Upper lobe of left lung (tissue), 6 donors: ENCODE results near the gene TMEM178B. TPM values are rescaled to one million over a fixed set of nuclear protein-coding genes. Genes with fewer than 3 reads are reported as not detected.

Experiments used
- ATAC-seq, 2 donors: fragments of 200-7000 bp; cut with Tn5 transposase; one replicate each; pipeline ENCODE4 v1.9.1; 2022; ENCODE audit warnings: mild to moderate bottlenecking in 2 of 2, moderate library complexity in 2 of 2; ENCODE audit not compliant: low FRiP score in 2 of 2
- DNase-seq, 2 donors: peaks; one replicate each; pipeline ENCODE4 v3.0.0-alpha.2; 2019 to 2020
- H3K27ac ChIP-seq, 4 donors: fragments of 200-600 bp; sonication (generic); one replicate each; pipeline ENCODE4 v1.5.1; 2016 to 2019
- H3K27me3 ChIP-seq, 4 donors: fragments of 200-600 bp; sonication (generic); one replicate each; pipeline ENCODE4 v1.5.1; 2017 to 2019
- H3K36me3 ChIP-seq, 4 donors: fragments of 200-600 bp; sonication (generic); one replicate each; pipeline ENCODE4 v1.5.1; 2016 to 2019
- H3K4me1 ChIP-seq, 4 donors: fragments of 200-600 bp; sonication (generic); one replicate each; pipeline ENCODE4 v1.5.1; 2018 to 2019
- H3K4me3 ChIP-seq, 4 donors: fragments of 200-600 bp; sonication (generic); one replicate each; pipeline ENCODE4 v1.5.1; 2017 to 2019; ENCODE audit warnings: mild to moderate bottlenecking in 2 of 4, moderate library complexity in 1 of 4
- H3K9me3 ChIP-seq, 4 donors: fragments of 200-600 bp; sonication (generic); one replicate each; pipeline ENCODE4 v1.5.1; 2018 to 2019
- EP300 ChIP-seq, 4 donors: sonication (generic); formaldehyde crosslinking; IDR thresholded peaks; one replicate each; pipeline ENCODE4 v1.5.1; 2017; ENCODE audit warnings: antibody characterized with exemption in 4 of 4, control low read depth in 2 of 4
- POLR2A ChIP-seq, 4 donors: fragments of 450-650 bp; IDR thresholded peaks; one replicate each; pipeline ENCODE4 v1.5.1; 2016 to 2017; ENCODE audit warnings: antibody characterized with exemption in 4 of 4, mild to moderate bottlenecking in 2 of 4
- POLR2AphosphoS5 ChIP-seq, 2 donors: sonication (generic); formaldehyde crosslinking; IDR thresholded peaks; one replicate each; pipeline ENCODE4 v1.5.1; 2017; ENCODE audit warnings: antibody characterized with exemption in 2 of 2
- WGBS, 2 donors: methylation state at CpG; one replicate each; pipeline ENCODE4 v1.1.5; 2017 to 2018; 5-methylcytosine and 5-hydroxymethylcytosine counted together
- total RNA-seq, 6 donors: library from RNA; depleted of rRNA in 4 of 6; stranded (reverse); fragments of >200 nt in 4 of 6; gene quantifications; one replicate each; pipeline versions ENCODE4 v1.1.0 to v1.2.1, GENCODE V29; 2016 to 2021
- TF ChIP-seq, protein P1 (sequence below), 6 experiments: fragments of 450-650 bp in 4 of 6; fragments of 200-600 bp in 2 of 6; sonication (generic) in 2 of 6; IDR thresholded peaks; one replicate each; pipeline ENCODE4 v1.5.1; 2016 to 2019; ENCODE audit warnings: antibody characterized with exemption in 6 of 6
- donor health status: DM: no; HTN: no; CAD: no; lungs with moderate emphysema.
- donor health status: DM: no; HTN: yes; CAD: no; lungs with severe emphysema.

TMEM178B gene
- total RNA-seq, 6 donors from 2014 or later: under 0.01 to 1.4 (median 0.32) TPM

DNA sequence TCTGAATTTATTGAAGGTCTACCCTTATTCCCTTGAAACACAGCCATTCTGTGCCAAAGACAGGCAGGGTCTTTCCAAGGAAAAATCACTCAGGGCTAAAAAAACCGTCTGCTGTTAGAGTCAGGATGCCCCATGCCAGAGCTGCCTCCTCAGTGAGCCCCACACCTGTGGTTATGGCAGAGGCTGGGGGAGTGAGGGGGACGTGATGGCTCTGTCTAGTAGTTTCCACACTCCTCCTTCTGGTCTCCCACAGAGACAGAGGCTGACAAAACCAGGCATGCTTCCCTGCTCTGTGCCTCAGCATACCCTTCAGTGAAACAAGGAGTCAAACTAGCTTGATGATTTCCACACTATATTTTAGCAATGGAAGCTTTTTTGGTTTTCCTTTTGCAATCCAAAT, 365.3 kb downstream of the TMEM178B start:
- TF ChIP-seq EP300 (IDR thresholded peaks at IDR 0.05): no peak
- TF ChIP-seq POLR2A (IDR thresholded peaks at IDR 0.05): no peak
- TF ChIP-seq, protein P1, sequence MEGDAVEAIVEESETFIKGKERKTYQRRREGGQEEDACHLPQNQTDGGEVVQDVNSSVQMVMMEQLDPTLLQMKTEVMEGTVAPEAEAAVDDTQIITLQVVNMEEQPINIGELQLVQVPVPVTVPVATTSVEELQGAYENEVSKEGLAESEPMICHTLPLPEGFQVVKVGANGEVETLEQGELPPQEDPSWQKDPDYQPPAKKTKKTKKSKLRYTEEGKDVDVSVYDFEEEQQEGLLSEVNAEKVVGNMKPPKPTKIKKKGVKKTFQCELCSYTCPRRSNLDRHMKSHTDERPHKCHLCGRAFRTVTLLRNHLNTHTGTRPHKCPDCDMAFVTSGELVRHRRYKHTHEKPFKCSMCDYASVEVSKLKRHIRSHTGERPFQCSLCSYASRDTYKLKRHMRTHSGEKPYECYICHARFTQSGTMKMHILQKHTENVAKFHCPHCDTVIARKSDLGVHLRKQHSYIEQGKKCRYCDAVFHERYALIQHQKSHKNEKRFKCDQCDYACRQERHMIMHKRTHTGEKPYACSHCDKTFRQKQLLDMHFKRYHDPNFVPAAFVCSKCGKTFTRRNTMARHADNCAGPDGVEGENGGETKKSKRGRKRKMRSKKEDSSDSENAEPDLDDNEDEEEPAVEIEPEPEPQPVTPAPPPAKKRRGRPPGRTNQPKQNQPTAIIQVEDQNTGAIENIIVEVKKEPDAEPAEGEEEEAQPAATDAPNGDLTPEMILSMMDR (IDR thresholded peaks at IDR 0.05): no peak
- no peak for TF ChIP-seq POLR2AphosphoS5 (IDR thresholded peaks at IDR 0.05)
- 59 to 73% methylated on average over 2 of the region's 2 CpGs for WGBS, 2 donors

DNA sequence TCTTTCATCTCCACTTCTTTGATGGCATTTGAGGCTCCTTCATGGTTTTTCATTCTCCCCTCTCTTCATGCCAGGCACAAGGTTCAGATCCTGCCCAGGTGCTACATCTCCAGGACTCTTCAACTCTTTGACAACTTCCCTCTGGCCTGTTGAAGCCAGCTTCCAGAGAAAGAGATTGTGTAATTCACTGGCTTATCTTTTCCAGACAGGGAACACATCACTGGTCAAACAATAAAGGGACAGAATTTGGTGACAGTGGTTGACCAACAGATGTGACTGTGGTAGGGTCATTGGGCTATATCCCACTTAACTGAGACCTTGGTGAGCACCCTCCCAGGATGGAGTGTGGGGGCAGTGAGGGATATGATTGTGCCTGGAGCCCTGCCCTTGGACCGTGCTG, 365.9 kb downstream of the TMEM178B start:
- H3K27ac ChIP-seq: no peak overlapping the region
- TF ChIP-seq, protein P1 (IDR thresholded peaks at IDR 0.05): no peak
- TF ChIP-seq POLR2A (IDR thresholded peaks at IDR 0.05): no peak
- TF ChIP-seq EP300 (IDR thresholded peaks at IDR 0.05): no peak
- no peak for ATAC-seq
- H3K4me1 ChIP-seq: peaks cover 0 to 2% (median 0%) of the 10 kb centered on the region in 4 donors
- DNase-seq: no peak
- H3K9me3 ChIP-seq: no peaks in the 10 kb centered on the region
- H3K27me3 ChIP-seq: no peaks in the 10 kb centered on the region
- H3K36me3 ChIP-seq: no peaks in the 10 kb centered on the region
- WGBS, 2 donors: 79% methylated on average over 1 of the region's 1 CpG; no CpG with 5 or more reads in 1 of the 2 donors
- H3K4me3 ChIP-seq: no peak overlapping the region

More for the DNA sequence above, 365.3 kb downstream of the TMEM178B start:
- Histone ChIP-seq H3K4me1 (peaks cover 0 to 2% (median 0%) of the 10 kb centered on the region in 4 donors), H3K9me3 (no peaks in the 10 kb centered on the region), H3K27ac (no peak overlapping the region), H3K27me3 (no peaks in the 10 kb centered on the region), H3K4me3 (no peak overlapping the region), H3K36me3 (no peaks in the 10 kb centered on the region)
- ATAC-seq: no peak
- DNase-seq: no peak

DNA sequence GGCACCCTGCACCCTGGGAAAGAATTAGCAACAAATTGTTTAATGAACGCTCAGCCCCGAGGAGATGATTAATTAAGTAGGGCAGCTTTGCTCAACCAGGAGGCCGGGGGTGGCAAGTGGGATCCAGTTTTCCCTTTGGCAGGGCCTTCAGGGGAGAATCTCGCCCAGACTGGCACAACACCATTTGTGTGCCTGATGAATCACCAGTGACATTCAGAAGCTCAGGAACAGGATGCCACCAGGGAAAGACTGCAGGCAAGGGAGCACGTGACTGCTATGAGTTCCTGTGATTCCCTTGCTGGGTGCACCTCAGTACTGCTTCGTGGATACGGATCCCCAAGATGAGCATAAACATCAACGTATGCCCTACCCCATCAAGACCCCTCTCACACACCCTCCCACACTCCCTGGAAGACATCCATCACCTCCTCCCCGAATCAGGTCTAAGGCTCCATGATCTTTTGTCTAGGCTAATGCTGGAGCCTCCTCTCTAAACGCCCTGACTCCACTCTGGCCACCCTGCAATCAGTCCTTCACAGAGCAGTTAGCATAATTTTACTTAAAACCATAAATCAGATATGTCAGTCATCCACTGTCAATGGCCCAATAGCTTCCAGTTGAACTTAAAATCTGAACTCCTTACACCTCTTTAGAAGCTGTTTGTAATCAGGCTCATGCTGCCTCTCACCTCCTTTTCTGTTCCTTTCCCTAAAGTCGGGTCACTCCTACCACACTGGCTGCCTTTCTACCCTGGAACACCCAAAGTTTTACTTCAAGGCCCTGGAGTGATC, 368.2 kb downstream of the TMEM178B start:
- H3K27me3 ChIP-seq: no peaks in the 10 kb centered on the region
- ATAC-seq (no peak), DNase-seq (no peak)
- no peak overlapping the region for H3K27ac ChIP-seq
- peaks cover 0 to 2% (median 0%) of the 10 kb centered on the region in 4 donors for H3K4me1 ChIP-seq
- 78 to 81% methylated on average over 11 of the region's 11 CpGs for WGBS, 2 donors
- H3K36me3 ChIP-seq: no peaks in the 10 kb centered on the region
- no peak overlapping the region for H3K4me3 ChIP-seq
- no peak for TF ChIP-seq POLR2AphosphoS5 (IDR thresholded peaks at IDR 0.05)
- no peak for TF ChIP-seq EP300 (IDR thresholded peaks at IDR 0.05)
- TF ChIP-seq, protein P1 (IDR thresholded peaks at IDR 0.05): no peak
- TF ChIP-seq POLR2A (IDR thresholded peaks at IDR 0.05): no peak
- H3K9me3 ChIP-seq: no peaks in the 10 kb centered on the region

DNA sequence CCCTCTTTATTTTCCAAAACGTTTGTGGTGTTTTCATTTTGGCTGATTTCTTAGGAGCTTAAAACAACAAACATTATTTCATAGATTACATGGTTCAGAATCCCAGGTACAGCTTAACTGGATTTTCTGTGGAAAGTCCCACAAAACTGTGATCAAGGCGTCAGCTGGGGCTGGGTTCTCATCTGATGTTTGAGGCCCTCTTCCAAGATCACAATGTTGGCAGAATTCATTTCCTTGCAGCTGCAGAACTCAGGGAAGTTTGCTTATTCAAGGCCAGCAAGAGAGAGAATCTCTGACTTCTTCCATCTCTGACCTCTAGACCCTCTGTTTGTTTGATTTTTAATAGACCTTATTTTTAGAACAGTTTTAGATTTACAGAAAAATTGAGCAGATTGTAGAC, 368.9 kb downstream of the TMEM178B start:
- Histone ChIP-seq H3K4me1 (peaks cover 0 to 2% (median 0%) of the 10 kb centered on the region in 4 donors), H3K36me3 (no peaks in the 10 kb centered on the region), H3K4me3 (no peak overlapping the region), H3K27me3 (no peaks in the 10 kb centered on the region), H3K9me3 (no peaks in the 10 kb centered on the region), H3K27ac (no peak overlapping the region)
- TF ChIP-seq, protein P1 (IDR thresholded peaks at IDR 0.05): no peak
- TF ChIP-seq POLR2AphosphoS5 (IDR thresholded peaks at IDR 0.05) (no peak), EP300 (IDR thresholded peaks at IDR 0.05) (no peak), POLR2A (IDR thresholded peaks at IDR 0.05) (no peak)
- no peak for DNase-seq
- ATAC-seq: no peak
- 45 to 50% methylated on average over 2 of the region's 2 CpGs for WGBS, 2 donors

DNA sequence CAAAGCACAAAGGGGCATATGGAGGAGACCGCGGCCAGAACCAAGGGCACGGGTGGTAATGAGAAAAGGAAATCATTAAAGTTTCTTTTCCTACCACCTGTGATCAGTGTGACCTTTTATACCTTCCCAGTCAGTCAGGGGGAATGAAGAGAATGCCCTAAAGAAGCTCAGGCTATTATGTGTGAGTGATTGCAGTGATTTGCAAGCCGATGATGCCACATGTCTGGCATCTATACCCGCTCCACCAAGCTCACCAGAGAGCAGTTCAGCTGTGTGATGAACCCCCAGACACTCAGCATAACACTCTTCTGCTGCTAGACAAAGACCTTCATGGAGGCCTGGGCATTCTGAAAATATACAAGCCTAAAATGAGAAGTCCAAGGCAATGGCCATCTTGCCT, 371.1 kb downstream of the TMEM178B start:
- Histone ChIP-seq H3K4me1 (peaks cover 0 to 2% (median 0%) of the 10 kb centered on the region in 4 donors), H3K27me3 (no peaks in the 10 kb centered on the region), H3K36me3 (no peaks in the 10 kb centered on the region), H3K4me3 (no peak overlapping the region), H3K27ac (no peak overlapping the region), H3K9me3 (no peaks in the 10 kb centered on the region)
- WGBS, 2 donors: 91 to 93% methylated on average over 5 of the region's 5 CpGs
- ATAC-seq (no peak), DNase-seq (no peak)
- TF ChIP-seq EP300 (IDR thresholded peaks at IDR 0.05): no peak
- no peak for TF ChIP-seq POLR2AphosphoS5 (IDR thresholded peaks at IDR 0.05)
- TF ChIP-seq, protein P1 (IDR thresholded peaks at IDR 0.05): no peak
- TF ChIP-seq POLR2A (IDR thresholded peaks at IDR 0.05): no peak
